H9 (cell line): Measurements from ENCODE around the gene MFSD12. TPM values are rescaled to one million over a fixed set of nuclear protein-coding genes. Genes with fewer than 3 reads are reported as not detected.

Source experiments
- DNase-seq: peaks from one replicate; pipeline ENCODE4 v3.0.0-alpha.2; 2017
- H2AFZ ChIP-seq: one replicate; pipeline ENCODE4 v1.6.1; 2013; ENCODE audit warnings: mild to moderate bottlenecking, low read length, control low read depth, moderate library complexity
- H2AK5ac ChIP-seq: 2 replicates; pipeline ENCODE4 v1.6.1; 2013; ENCODE audit warnings: low read length, control low read depth, mixed read lengths; ENCODE audit not compliant: insufficient read length
- H2BK120ac ChIP-seq: one replicate; pipeline ENCODE4 v1.6.1; 2013; ENCODE audit warnings: low read depth, mild to moderate bottlenecking, low read length, control low read depth, inconsistent platforms; ENCODE audit not compliant: poor library complexity, severe bottlenecking
- H2BK12ac ChIP-seq: 2 replicates; pipeline ENCODE4 v1.6.1; 2013; ENCODE audit warnings: low read length, control low read depth, mixed read lengths, low read depth; ENCODE audit not compliant: insufficient read length
- H2BK15ac ChIP-seq: 2 replicates; pipeline ENCODE4 v1.6.1; 2013; ENCODE audit warnings: low read depth, low read length, control low read depth
- H2BK20ac ChIP-seq: one replicate; pipeline ENCODE4 v1.6.1; 2013; ENCODE audit warnings: low read depth, mild to moderate bottlenecking, low read length, control low read depth, inconsistent platforms; ENCODE audit not compliant: poor library complexity, severe bottlenecking
- H2BK5ac ChIP-seq: 2 replicates; pipeline ENCODE4 v1.6.1; 2013; ENCODE audit warnings: low read length, control low read depth, mixed read lengths; ENCODE audit not compliant: insufficient read length
- H3K14ac ChIP-seq: 2 replicates; pipeline ENCODE4 v1.6.1; 2013; ENCODE audit warnings: low read length, control low read depth; ENCODE audit not compliant: insufficient read depth
- H3K18ac ChIP-seq: 2 replicates; pipeline ENCODE4 v1.6.1; 2013; ENCODE audit warnings: low read depth, mild to moderate bottlenecking, mixed read lengths, low read length, control low read depth; ENCODE audit not compliant: insufficient read length
- H3K23ac ChIP-seq: 2 replicates; pipeline ENCODE4 v1.6.1; 2013; ENCODE audit warnings: low read length, control low read depth, mixed read lengths, low read depth; ENCODE audit not compliant: insufficient read length
- H3K23me2 ChIP-seq: 2 replicates; pipeline ENCODE4 v1.6.1; 2013; ENCODE audit warnings: low read depth, mild to moderate bottlenecking, mixed read lengths, low read length, control low read depth; ENCODE audit not compliant: insufficient read length, poor library complexity, severe bottlenecking
- H3K27ac ChIP-seq: 2 replicates; pipeline ENCODE4 v1.5.1; 2013; ENCODE audit warnings: low read length, control low read depth, mixed read lengths, low read depth; ENCODE audit not compliant: insufficient read length
- H3K27me3 ChIP-seq: 2 replicates; pipeline ENCODE4 v1.6.1; 2013; ENCODE audit warnings: low read length, control low read depth, inconsistent platforms; ENCODE audit not compliant: insufficient read depth
- H3K4ac ChIP-seq: 2 replicates; pipeline ENCODE4 v1.6.1; 2013; ENCODE audit warnings: low read depth, mild to moderate bottlenecking, control low read depth, inconsistent platforms, low read length, moderate library complexity
- H3K4me1 ChIP-seq: 2 replicates; pipeline ENCODE4 v1.6.1; 2013; ENCODE audit warnings: low read length, control low read depth, inconsistent platforms; ENCODE audit not compliant: insufficient read depth
- H3K4me2 ChIP-seq: 2 replicates; pipeline ENCODE4 v1.6.1; 2013; ENCODE audit warnings: low read length, control low read depth, mixed read lengths; ENCODE audit not compliant: insufficient read length, insufficient read depth
- H3K56ac ChIP-seq: 2 replicates; pipeline ENCODE4 v1.6.1; 2013; ENCODE audit warnings: low read depth, mild to moderate bottlenecking, mixed read lengths, low read length, control low read depth; ENCODE audit not compliant: insufficient read length
- H3K79me1 ChIP-seq: 2 replicates; pipeline ENCODE4 v1.6.1; 2013; ENCODE audit warnings: low read depth, mild to moderate bottlenecking, moderate library complexity, low read length, control low read depth, inconsistent platforms; ENCODE audit not compliant: insufficient read depth, poor library complexity, severe bottlenecking
- H3K79me2 ChIP-seq: 2 replicates; pipeline ENCODE4 v1.6.1; 2013; ENCODE audit warnings: low read length, control low read depth, inconsistent platforms; ENCODE audit not compliant: insufficient read depth
- H3K9ac ChIP-seq: 2 replicates; pipeline ENCODE4 v1.6.1; 2013; ENCODE audit warnings: low read length, control low read depth, mixed read lengths; ENCODE audit not compliant: insufficient read length; ENCODE audit errors: extremely low read depth
- H3K9me3 ChIP-seq: one replicate; pipeline ENCODE4 v1.6.1; 2013; ENCODE audit warnings: low read depth, low read length, inconsistent platforms; ENCODE audit not compliant: control insufficient read depth
- H3T11ph ChIP-seq: one replicate; pipeline ENCODE4 v1.6.1; 2013; ENCODE audit warnings: mild to moderate bottlenecking, low read length, control low read depth, inconsistent platforms
- H4K20me1 ChIP-seq: one replicate; pipeline ENCODE4 v1.6.1; 2013; ENCODE audit not compliant: control insufficient read depth, insufficient read length, insufficient read depth
- H4K5ac ChIP-seq: 2 replicates; pipeline ENCODE4 v1.6.1; 2013; ENCODE audit warnings: low read depth, mild to moderate bottlenecking, mixed read lengths, low read length, control low read depth; ENCODE audit not compliant: insufficient read length
- H4K8ac ChIP-seq: replicated peaks from 2 replicates; pipeline ENCODE4 v1.6.1; 2013; ENCODE audit warnings: low read length, control low read depth, mixed read lengths, low read depth; ENCODE audit not compliant: insufficient read length
- H4K91ac ChIP-seq: 2 replicates; pipeline ENCODE4 v1.6.1; 2013; ENCODE audit warnings: low read depth, mild to moderate bottlenecking, moderate library complexity, mixed read lengths, low read length, control low read depth; ENCODE audit not compliant: insufficient read length
- H3K27ac Mint-ChIP-seq, 3 experiments: 2 replicates in 2 of 3; 3 replicates in 1 of 3; pipeline ENCODE4 v1.8.0; 2020 to 2021; ENCODE audit warnings: mixed read lengths in 3 of 3, mild to moderate bottlenecking in 1 of 3, moderate library complexity in 1 of 3
- H3K27me3 Mint-ChIP-seq: 2 replicates; pipeline ENCODE4 v1.8.0; 2021; ENCODE audit warnings: low read depth, mild to moderate bottlenecking, moderate library complexity, mixed read lengths
- H3K36me3 Mint-ChIP-seq, 3 experiments: 2 replicates in 2 of 3; 3 replicates in 1 of 3; pipeline ENCODE4 v1.8.0; 2020 to 2021; ENCODE audit warnings: low read depth in 3 of 3, mixed read lengths in 3 of 3; ENCODE audit not compliant: insufficient read depth in 1 of 3
- H3K4me1 Mint-ChIP-seq, 2 experiments: 2 replicates each; pipeline ENCODE4 v1.8.0; 2020; ENCODE audit warnings: mixed read lengths in 2 of 2
- H3K4me3 Mint-ChIP-seq, 2 experiments: 2 replicates in 1 of 2; 3 replicates in 1 of 2; pipeline ENCODE4 v1.8.0; 2020 to 2021; ENCODE audit warnings: mild to moderate bottlenecking in 2 of 2, mixed read lengths in 2 of 2, moderate library complexity in 1 of 2
- H3K9me3 Mint-ChIP-seq, 2 experiments: 2 replicates in 1 of 2; 3 replicates in 1 of 2; pipeline ENCODE4 v1.8.0; 2020; ENCODE audit warnings: mild to moderate bottlenecking in 2 of 2, mixed read lengths in 2 of 2, moderate library complexity in 1 of 2
- CTCF ChIP-seq: fragments of 200-600 bp; sonication (generic); conservative IDR thresholded peaks from 3 replicates; pipeline ENCODE4 v1.8.0; 2021; ENCODE audit warnings: antibody characterized with exemption, mild to moderate bottlenecking
- whole genome bisulfite sequencing: extraction: QIAGEN DNeasy Blood & Tissue Kit; methylation state at CpG from one replicate; pipeline ENCODE4 v1.1.7; 2013; ENCODE audit warnings: missing lambda C conversion rate, low lambda C conversion rate, mixed read lengths; ENCODE audit not compliant: insufficient read length; ENCODE audit errors: extremely low coverage; 5-methylcytosine and 5-hydroxymethylcytosine counted together
- total RNA-seq: library from RNA; stranded (reverse); gene quantifications from 2 replicates; pipeline ENCODE4 v1.2.1, GENCODE V29; 2021

Gene MFSD12
- total RNA-seq, 1 experiment from 2014 or later, result 58.8 TPM

GRCh38 chr19:3519126-3519525, 38.3 kb downstream of the MFSD12 start:
- H2BK12ac ChIP-seq, result no peak overlapping the region
- no peak overlapping the region for H2BK20ac ChIP-seq
- no peak overlapping the region for H3K9ac ChIP-seq
- no peak overlapping the region for H3T11ph ChIP-seq
- no peak overlapping the region for H3K4ac ChIP-seq
- H2BK120ac ChIP-seq, result no peak overlapping the region
- no peak overlapping the region for H3K56ac ChIP-seq
- no peak overlapping the region for H2BK15ac ChIP-seq
- H4K5ac ChIP-seq, result no peak overlapping the region
- no peak overlapping the region for H2AK5ac ChIP-seq
- no peak for DNase-seq
- Mint-ChIP-seq H3K9me3 (no peaks in the 10 kb centered on the region; a peak in 1 of 5 replicates), H3K4me1 (peaks cover 36 to 45% of the 10 kb centered on the region in 2 experiments), H3K4me3 (no peak overlapping the region; a peak in 1 of 5 replicates), H3K27me3 (no peaks in the 10 kb centered on the region; the same call in 1 of the 2 replicates), H3K36me3 (peaks cover 6 to 19% (median 14%) of the 10 kb centered on the region in 3 experiments), H3K27ac (no peak overlapping the region)
- no peaks in the 10 kb centered on the region for H3K23me2 ChIP-seq
- H3K23ac ChIP-seq, result no peak overlapping the region
- no peak overlapping the region for H2BK5ac ChIP-seq
- H2AFZ ChIP-seq, result no peak overlapping the region
- H4K20me1 ChIP-seq, result no peaks in the 10 kb centered on the region
- H3K9me3 ChIP-seq, result no peaks in the 10 kb centered on the region
- H3K18ac ChIP-seq, result peak overlapping the region; percentile 10
- no peak overlapping the region for H4K8ac ChIP-seq
- no peak overlapping the region for H3K27ac ChIP-seq
- no CpG with 5 or more reads among the region's 18 CpGs for WGBS
- no peaks in the 10 kb centered on the region for H3K27me3 ChIP-seq
- H3K79me1 ChIP-seq, result no peaks in the 10 kb centered on the region
- no peak for TF ChIP-seq CTCF
- H3K14ac ChIP-seq, result peak overlapping the region; percentile 73; the same call in 1 of the 2 replicates
- peaks cover 3% of the 10 kb centered on the region; the same call in 1 of the 2 replicates for H3K4me1 ChIP-seq
- no peaks in the 10 kb centered on the region; the same call in 1 of the 2 replicates for H3K79me2 ChIP-seq
- H4K91ac ChIP-seq, result no peak overlapping the region
- no peak overlapping the region for H3K4me2 ChIP-seq
